H1 (cell line): Measurements from ENCODE around the gene TOMM6. TPM values are rescaled to one million over a fixed set of nuclear protein-coding genes. Genes with fewer than 3 reads are reported as not detected.

Experiments
- CTCF ChIA-PET: fragments of 300-600 bp; sonication (Branson Sonifier 250); formaldehyde crosslinking; loops from one replicate; lab custom pipeline; 2021; ENCODE audit not compliant: partially characterized antibody; lab: Charles Lee
- POLR2A ChIA-PET: fragments of 300-600 bp; sonication (Branson Sonifier 250); formaldehyde crosslinking; loops from one replicate; lab custom pipeline; 2021; ENCODE audit warnings: inconsistent platforms; ENCODE audit not compliant: partially characterized antibody; lab: Charles Lee
- DNase-seq, 2 experiments: peaks; one replicate each; pipeline versions ENCODE4 v3.0.0 to v3.0.0-alpha.2; 2010 to 2022; ENCODE audit warnings: low spot score in 2 of 2, low read depth in 1 of 2, mixed read lengths in 1 of 2
- FAIRE-seq: peaks from 2 replicates; lab custom pipeline; 2011; peaks lifted over from hg19 to GRCh38; lab: Jason Lieb, UNC
- H2AFZ ChIP-seq: 2 replicates; pipeline ENCODE4 v1.8.1; 2012; ENCODE audit warnings: low read length, inconsistent platforms
- H2AK5ac ChIP-seq: 2 replicates; pipeline ENCODE4 v1.6.1; 2013; ENCODE audit warnings: low read depth, low read length
- H2BK120ac ChIP-seq: replicated peaks from 2 replicates; pipeline ENCODE3; 2013; ENCODE audit warnings: low read depth, low read length, inconsistent platforms
- H2BK12ac ChIP-seq: 2 replicates; pipeline ENCODE4 v1.6.1; 2013; ENCODE audit warnings: low read depth, low read length
- H2BK15ac ChIP-seq: 2 replicates; pipeline ENCODE4 v1.6.1; 2013; ENCODE audit warnings: low read length
- H2BK20ac ChIP-seq: 2 replicates; pipeline ENCODE4 v1.6.1; 2013; ENCODE audit warnings: low read length
- H2BK5ac ChIP-seq: 2 replicates; pipeline ENCODE4 v1.6.1; 2013; ENCODE audit warnings: low read depth, low read length
- H3K14ac ChIP-seq: 2 replicates; pipeline ENCODE4 v1.6.1; 2013; ENCODE audit warnings: inconsistent platforms; ENCODE audit not compliant: insufficient read length
- H3K18ac ChIP-seq: 2 replicates; pipeline ENCODE4 v1.6.1; 2013; ENCODE audit warnings: low read length; ENCODE audit errors: extremely low read depth
- H3K23ac ChIP-seq: 2 replicates; pipeline ENCODE4 v1.6.1; 2013; ENCODE audit warnings: inconsistent platforms; ENCODE audit not compliant: insufficient read length
- H3K23me2 ChIP-seq: 2 replicates; pipeline ENCODE4 v1.6.1; 2013; ENCODE audit warnings: low read depth, low read length
- H3K27ac ChIP-seq: 2 replicates; pipeline ENCODE4 v1.6.1; 2011; ENCODE audit warnings: low read depth, low read length, inconsistent platforms
- H3K27me3 ChIP-seq, 4 experiments: replicated peaks in 1 of 4; 1 replicate in 1 of 4; 2 replicates in 3 of 4; pipeline versions ENCODE4 v1.6.1 to v1.8.1; 2011 to 2013; ENCODE audit warnings: low read length in 3 of 4, mild to moderate bottlenecking in 3 of 4, inconsistent platforms in 2 of 4, mixed read lengths in 2 of 4, moderate library complexity in 1 of 4; ENCODE audit not compliant: control insufficient read depth in 3 of 4, insufficient read depth in 3 of 4; ENCODE audit errors: extremely low read depth in 1 of 4
- H3K36me3 ChIP-seq, 4 experiments: 2 replicates each; pipeline versions ENCODE4 v1.6.1 to v1.8.1; 2011 to 2013; ENCODE audit warnings: mild to moderate bottlenecking in 4 of 4, low read length in 3 of 4, moderate library complexity in 2 of 4, control low read depth in 1 of 4, inconsistent platforms in 1 of 4; ENCODE audit not compliant: insufficient read depth in 4 of 4, control insufficient read depth in 2 of 4
- H3K4ac ChIP-seq: replicated peaks from 2 replicates; pipeline ENCODE3; 2013; ENCODE audit warnings: low read length, low read depth, mixed read lengths, inconsistent platforms; ENCODE audit not compliant: insufficient read length
- H3K4me1 ChIP-seq, 4 experiments: replicated peaks in 1 of 4; 1 replicate in 1 of 4; 2 replicates in 3 of 4; pipeline versions ENCODE4 v1.6.1 to v1.8.1; 2011 to 2013; ENCODE audit warnings: low read length in 3 of 4, inconsistent platforms in 2 of 4, mixed read lengths in 1 of 4; ENCODE audit not compliant: insufficient read depth in 4 of 4, control insufficient read depth in 3 of 4
- H3K4me2 ChIP-seq, 2 experiments: 2 replicates each; pipeline versions ENCODE4 v1.6.1 to v1.8.1; 2011 to 2013; ENCODE audit warnings: low read depth in 2 of 2, low read length in 2 of 2, control low read depth in 1 of 2, inconsistent platforms in 1 of 2, mild to moderate bottlenecking in 1 of 2; ENCODE audit not compliant: insufficient read depth in 1 of 2
- H3K4me3 ChIP-seq, 4 experiments: fragments of 200-600, 300-600 bp in 1 of 4; sonication (generic), shearing (Covaris generic), sonication (Bioruptor Twin) in 1 of 4; 2 replicates each; pipeline versions ENCODE4 v1.5.1 to v1.8.1; 2011 to 2016; ENCODE audit warnings: low read length in 4 of 4, low read depth in 3 of 4, control low read depth in 2 of 4, inconsistent platforms in 2 of 4, mild to moderate bottlenecking in 2 of 4, mixed read lengths in 1 of 4, moderate library complexity in 1 of 4; ENCODE audit not compliant: insufficient read depth in 2 of 4; ENCODE audit errors: extremely low read depth in 1 of 4
- H3K56ac ChIP-seq: replicated peaks from 2 replicates; pipeline ENCODE3; 2013; ENCODE audit warnings: low read depth, mild to moderate bottlenecking, mixed read lengths, low read length, inconsistent platforms; ENCODE audit not compliant: insufficient read length
- H3K79me1 ChIP-seq: 2 replicates; pipeline ENCODE4 v1.6.1; 2013; ENCODE audit warnings: low read depth, low read length, control low read depth
- H3K79me2 ChIP-seq, 2 experiments: 2 replicates each; pipeline versions ENCODE4 v1.6.1 to v1.8.1; 2012 to 2013; ENCODE audit warnings: low read length in 2 of 2, mild to moderate bottlenecking in 2 of 2, inconsistent platforms in 1 of 2; ENCODE audit not compliant: insufficient read depth in 2 of 2, control insufficient read depth in 1 of 2
- H3K9ac ChIP-seq, 4 experiments: replicated peaks in 1 of 4; 1 replicate in 1 of 4; 2 replicates in 3 of 4; pipeline versions ENCODE4 v1.6.1 to v1.8.1; 2011 to 2013; ENCODE audit warnings: low read depth in 3 of 4, low read length in 3 of 4, control low read depth in 2 of 4, mild to moderate bottlenecking in 2 of 4, moderate library complexity in 2 of 4, inconsistent platforms in 1 of 4; ENCODE audit errors: extremely low read depth in 1 of 4
- H3K9me3 ChIP-seq, 2 experiments: 2 replicates each; pipeline versions ENCODE4 v1.6.1 to v1.8.1; 2012 to 2013; ENCODE audit warnings: mild to moderate bottlenecking in 2 of 2, moderate library complexity in 2 of 2, control low read depth in 1 of 2, inconsistent platforms in 1 of 2, low read depth in 1 of 2, low read length in 1 of 2, mixed read lengths in 1 of 2; ENCODE audit not compliant: insufficient read depth in 2 of 2
- H4K20me1 ChIP-seq, 2 experiments: replicated peaks in 1 of 2; 2 replicates each; pipeline versions ENCODE3 to v1.8.1; 2011 to 2013; ENCODE audit warnings: inconsistent platforms in 2 of 2, low read length in 2 of 2, mild to moderate bottlenecking in 1 of 2; ENCODE audit not compliant: insufficient read depth in 2 of 2, control insufficient read depth in 1 of 2
- H4K5ac ChIP-seq: 2 replicates; pipeline ENCODE4 v1.6.1; 2013; ENCODE audit warnings: low read length, low read depth, mixed read lengths, inconsistent platforms; ENCODE audit not compliant: insufficient read length
- H4K8ac ChIP-seq: 2 replicates; pipeline ENCODE4 v1.8.0; 2013; ENCODE audit warnings: mild to moderate bottlenecking, moderate library complexity, low read length, inconsistent platforms; ENCODE audit not compliant: insufficient read depth; ENCODE audit errors: extremely low read depth
- H4K91ac ChIP-seq: replicated peaks from 2 replicates; pipeline ENCODE3; 2013; ENCODE audit warnings: low read length, mixed read lengths, inconsistent platforms; ENCODE audit not compliant: insufficient read length
- ATF2 ChIP-seq: IDR thresholded peaks from 2 replicates; pipeline ENCODE4 v1.6.1; 2012; ENCODE audit warnings: low read length, inconsistent platforms
- KDM5A ChIP-seq: fragments of 200-600 bp; IDR thresholded peaks from 2 replicates; pipeline ENCODE4 v1.7.1; 2012; ENCODE audit warnings: mild to moderate bottlenecking, low read length, inconsistent platforms, mixed read lengths
- WGBS, 2 experiments: shearing (Covaris generic) in 1 of 2; methylation state at CpG; one replicate each; pipeline versions ENCODE4 v1.1.6 to v1.1.7; 2013 to 2015; ENCODE audit warnings: low lambda C conversion rate in 2 of 2, mixed read lengths in 2 of 2, inconsistent platforms in 1 of 2, low coverage in 1 of 2, missing lambda C conversion rate in 1 of 2; ENCODE audit not compliant: insufficient replicate concordance in 2 of 2, insufficient coverage in 1 of 2, insufficient read length in 1 of 2; ENCODE audit errors: extremely low coverage in 1 of 2, missing lambda C conversion rate in 1 of 2; 5-methylcytosine and 5-hydroxymethylcytosine counted together
- polyA plus RNA-seq, 7 experiments: library from polyadenylated mRNA; depleted of rRNA in 3 of 7; stranded (reverse) in 5 of 7; unstranded in 2 of 7; fragments of >200 nt in 5 of 7; fragments of 200-250 nt in 2 of 7; gene quantifications; 1 replicate in 5 of 7; 2 replicates in 1 of 7; 4 replicates in 1 of 7; pipeline versions ENCODE4 v1.2.1 to v1.2.3, GENCODE V29; 2011 to 2013; ENCODE audit warnings: missing spikeins in 2 of 7, mixed read lengths in 2 of 7
- total RNA-seq: library from RNA; stranded (reverse); fragmentation: NEBNext Ultra II Directional; extraction: Animal tissue kit (Norgen Biotek cat#: 25700); gene quantifications from 2 replicates; pipeline ENCODE4 v1.2.1, GENCODE V29; 2021

TOMM6 gene
- total and polyA plus RNA-seq, 2 of the 8 experiments (the other 6 are each of a cell fraction or from before 2014, with no cell fraction given) = 228 to 560 TPM

GRCh38 chr6:41814629-41815028 lies 27.1 kb downstream of the TOMM6 start:
- H3K56ac ChIP-seq = no peak overlapping the region
- H2BK5ac ChIP-seq = no peak overlapping the region
- no peak for TF ChIP-seq ATF2
- no peak for TF ChIP-seq KDM5A

More at GRCh38 chr6:41814629-41815028, 27.1 kb downstream of the TOMM6 start:
- H2AK5ac ChIP-seq = no peak overlapping the region
- H3K23me2 ChIP-seq = no peaks in the 10 kb centered on the region
- H2BK12ac ChIP-seq = no peak overlapping the region
- H4K5ac ChIP-seq = no peak overlapping the region
- no peak overlapping the region for H3K27ac ChIP-seq
- no peak overlapping the region for H2BK120ac ChIP-seq
- H3K23ac ChIP-seq = no peak overlapping the region
- H4K8ac ChIP-seq = no peak overlapping the region
- H3K9me3 ChIP-seq = no peaks in the 10 kb centered on the region
- H4K20me1 ChIP-seq = no peaks in the 10 kb centered on the region
- no peak overlapping the region for H3K4me2 ChIP-seq
- no peak overlapping the region for H2BK15ac ChIP-seq
- H3K36me3 ChIP-seq = no peaks in the 10 kb centered on the region; a peak in 1 of 8 replicates
- DNase-seq (no peak), FAIRE-seq (no peak)
- no peaks in the 10 kb centered on the region for H3K79me2 ChIP-seq
- CTCF ChIA-PET = interaction anchor here (0.9 to 3.1 kb wide), 3 partner anchors 9 to 13 kb away, joined by 3 to 11 read pairs (median 3); no protein-coding TSS in a partner anchor
- no peaks in the 10 kb centered on the region for H3K27me3 ChIP-seq
- POLR2A ChIA-PET = no interaction called here
- H2AFZ ChIP-seq = no peak overlapping the region
- H3K4me3 ChIP-seq = no peak overlapping the region
- no peak overlapping the region for H3K14ac ChIP-seq
- H3K4me1 ChIP-seq = no peaks in the 10 kb centered on the region
- no peak overlapping the region for H3K4ac ChIP-seq
- H3K9ac ChIP-seq = no peak overlapping the region
- H2BK20ac ChIP-seq = no peak overlapping the region
- H3K79me1 ChIP-seq = no peaks in the 10 kb centered on the region
- H4K91ac ChIP-seq = no peak overlapping the region
- H3K18ac ChIP-seq = no peak overlapping the region
- 91% methylated on average over 4 of the region's 4 CpGs; no CpG with 5 or more reads in 1 of the 2 experiments for WGBS, 2 experiments
